OCI-LY7 (cell line): ENCODE data around the gene CEP170.

Experiments
- CTCF ChIP-seq: fragments of 200-600 bp; sonication (generic); conservative IDR thresholded peaks from 2 replicates; pipeline ENCODE4 v1.5.1; 2014; ENCODE audit warnings: mild to moderate bottlenecking, antibody characterized with exemption, low read length, moderate library complexity, mixed read lengths
- EZH2phosphoT487 ChIP-seq: fragments of 200-600 bp; sonication (generic); IDR thresholded peaks from 2 replicates; pipeline ENCODE4 v1.6.1; 2018; ENCODE audit warnings: low read depth, borderline replicate concordance, mild to moderate bottlenecking, mixed run types, antibody characterized with exemption, low read length, moderate library complexity, mixed read lengths

- no peak for TF ChIP-seq CTCF
- no peak for TF ChIP-seq EZH2phosphoT487
Observed at GRCh38 chr1:243267914-243268653, 13.0 kb upstream of the CEP170 start.
